Glutamatergic neuron (in vitro differentiated cells): Measurements from ENCODE around the gene FAM3D. TPM values are rescaled to one million over a fixed set of nuclear protein-coding genes. Genes with fewer than 3 reads are reported as not detected.

ENCODE experiments used
- DNase-seq: peaks from one replicate; pipeline ENCODE4 v3.0.0; 2022
- H3K27ac Mint-ChIP-seq: one replicate; pipeline ENCODE4 v1.8.0; 2020; ENCODE audit warnings: mild to moderate bottlenecking, mixed read lengths, inconsistent platforms; ENCODE audit not compliant: unreplicated experiment
- H3K27me3 Mint-ChIP-seq: one replicate; pipeline ENCODE4 v1.8.0; 2020; ENCODE audit warnings: mild to moderate bottlenecking, moderate library complexity, mixed read lengths, inconsistent platforms; ENCODE audit not compliant: unreplicated experiment
- H3K36me3 Mint-ChIP-seq: one replicate; pipeline ENCODE4 v1.8.0; 2020; ENCODE audit warnings: mild to moderate bottlenecking, mixed read lengths, inconsistent platforms; ENCODE audit not compliant: unreplicated experiment
- H3K4me1 Mint-ChIP-seq: one replicate; pipeline ENCODE4 v1.8.0; 2020; ENCODE audit warnings: mild to moderate bottlenecking, low read depth, mixed read lengths, inconsistent platforms; ENCODE audit not compliant: unreplicated experiment
- H3K4me3 Mint-ChIP-seq: one replicate; pipeline ENCODE4 v1.8.0; 2020; ENCODE audit warnings: mild to moderate bottlenecking, mixed read lengths, inconsistent platforms; ENCODE audit not compliant: unreplicated experiment
- H3K9me3 Mint-ChIP-seq: one replicate; pipeline ENCODE4 v1.8.0; 2020; ENCODE audit warnings: mild to moderate bottlenecking, moderate library complexity, mixed read lengths, inconsistent platforms; ENCODE audit not compliant: unreplicated experiment
- CTCF ChIP-seq: fragments of 200-600 bp; sonication (generic); IDR thresholded peaks from one replicate; pipeline ENCODE4 v1.5.0; 2021; ENCODE audit not compliant: partially characterized antibody, unreplicated experiment
- total RNA-seq: library from RNA; stranded (reverse); fragmentation: NEBNext Ultra II Directional; extraction: Animal tissue kit (Norgen Biotek cat#: 25700); gene quantifications from one replicate; pipeline ENCODE4 v1.2.1, GENCODE V29; 2021; ENCODE audit not compliant: unreplicated experiment

FAM3D gene
- total RNA-seq, 1 donor from 2014 or later: not detected

GRCh38 chr3:58624550-58624949, 42.0 kb downstream of the FAM3D start:
- H3K27ac Mint-ChIP-seq: no peak overlapping the region
- no peak overlapping the region for H3K4me3 Mint-ChIP-seq
- H3K27me3 Mint-ChIP-seq: peaks cover 6% of the 10 kb centered on the region
- no peak for TF ChIP-seq CTCF
- H3K4me1 Mint-ChIP-seq: no peaks in the 10 kb centered on the region
- no peaks in the 10 kb centered on the region for H3K9me3 Mint-ChIP-seq
- DNase-seq: no peak
- no peaks in the 10 kb centered on the region for H3K36me3 Mint-ChIP-seq

- DNase-seq: no peak
- no peak for TF ChIP-seq CTCF
- H3K36me3 Mint-ChIP-seq: no peaks in the 10 kb centered on the region
- no peaks in the 10 kb centered on the region for H3K9me3 Mint-ChIP-seq
- H3K4me3 Mint-ChIP-seq: no peak overlapping the region
- H3K27ac Mint-ChIP-seq: no peak overlapping the region
- H3K4me1 Mint-ChIP-seq: no peaks in the 10 kb centered on the region
- peaks cover 7% of the 10 kb centered on the region for H3K27me3 Mint-ChIP-seq
Observed at GRCh38 chr3:58623961-58624360, 42.6 kb downstream of the FAM3D start.

DNA sequence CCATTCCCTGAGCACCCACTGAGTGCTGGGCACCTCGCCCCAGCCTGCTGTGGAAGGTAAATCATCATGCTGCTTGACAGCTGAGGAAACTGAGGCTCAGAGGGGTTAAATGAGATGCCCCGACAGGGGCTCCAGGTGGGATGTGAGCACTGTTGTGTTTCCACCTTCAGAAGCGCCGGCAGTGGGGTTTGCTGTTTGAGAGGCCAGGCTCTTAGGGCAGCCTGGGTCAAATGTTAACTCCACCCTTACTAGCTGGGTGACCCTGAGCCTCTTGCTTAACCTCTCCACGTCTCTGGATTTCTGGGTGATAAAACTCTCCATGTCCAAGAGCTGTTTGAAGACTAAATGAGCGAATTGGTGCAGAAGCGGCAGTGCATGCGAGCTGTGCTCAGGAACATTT, 43.1 kb downstream of the FAM3D start:
- no peak for TF ChIP-seq CTCF
- H3K4me3 Mint-ChIP-seq: no peak overlapping the region
- no peaks in the 10 kb centered on the region for H3K9me3 Mint-ChIP-seq
- no peak for DNase-seq
- H3K4me1 Mint-ChIP-seq: no peaks in the 10 kb centered on the region
- H3K27ac Mint-ChIP-seq: no peak overlapping the region
- no peaks in the 10 kb centered on the region for H3K36me3 Mint-ChIP-seq
- peaks cover 7% of the 10 kb centered on the region for H3K27me3 Mint-ChIP-seq

DNA sequence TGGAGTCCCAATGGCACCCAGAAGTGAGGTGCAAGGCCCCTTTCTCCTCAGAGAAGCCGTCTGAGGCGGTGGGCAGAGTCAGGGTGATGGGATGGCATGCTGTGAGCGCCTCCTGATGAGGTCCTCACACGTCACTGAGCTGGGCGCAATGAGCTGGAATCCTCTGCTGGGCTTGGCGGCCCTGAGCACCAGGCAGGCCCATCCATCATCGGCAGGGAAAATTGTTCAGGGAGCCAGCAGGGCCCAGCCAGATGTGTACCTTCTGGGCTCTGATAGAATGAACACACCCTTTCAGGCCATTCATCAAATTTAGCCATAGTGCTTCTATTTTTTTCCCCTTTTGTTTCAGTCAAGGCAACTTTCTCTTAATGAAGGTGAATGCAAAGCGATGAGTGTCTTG, 43.7 kb downstream of the FAM3D start:
- peaks cover 7% of the 10 kb centered on the region for H3K27me3 Mint-ChIP-seq
- no peak for DNase-seq
- H3K36me3 Mint-ChIP-seq: no peaks in the 10 kb centered on the region
- TF ChIP-seq CTCF: no peak
- H3K4me3 Mint-ChIP-seq: no peak overlapping the region
- no peaks in the 10 kb centered on the region for H3K9me3 Mint-ChIP-seq
- H3K4me1 Mint-ChIP-seq: no peaks in the 10 kb centered on the region
- no peak overlapping the region for H3K27ac Mint-ChIP-seq

DNA sequence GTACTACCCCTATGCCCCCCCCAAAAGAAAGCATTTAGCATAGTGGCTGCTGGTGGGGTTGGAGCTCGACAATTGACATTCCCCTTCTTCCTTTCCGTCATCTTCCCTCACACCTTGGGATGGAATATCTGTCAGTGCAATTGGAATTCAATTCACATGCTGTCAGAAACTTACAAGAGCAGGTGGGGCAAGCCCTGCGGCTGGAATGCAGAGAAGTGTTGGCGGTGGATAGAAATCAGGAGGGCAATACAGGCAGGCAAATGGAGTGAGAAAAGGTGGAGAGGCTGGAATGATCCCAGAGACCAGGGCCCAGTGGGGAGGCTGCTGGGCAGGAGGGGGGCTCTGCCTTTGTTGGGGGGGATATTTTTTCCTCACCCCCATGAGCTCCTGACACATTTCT, 44.1 kb downstream of the FAM3D start:
- no peak for TF ChIP-seq CTCF
- H3K4me3 Mint-ChIP-seq: no peak overlapping the region
- H3K27ac Mint-ChIP-seq: no peak overlapping the region
- DNase-seq: no peak
- H3K36me3 Mint-ChIP-seq: no peaks in the 10 kb centered on the region
- no peaks in the 10 kb centered on the region for H3K9me3 Mint-ChIP-seq
- H3K27me3 Mint-ChIP-seq: peaks cover 7% of the 10 kb centered on the region
- H3K4me1 Mint-ChIP-seq: no peaks in the 10 kb centered on the region
